GM12873 (cell line): ENCODE data around the gene IFT80.

Source experiments
- CTCF ChIP-seq: IDR thresholded peaks from 2 replicates; pipeline ENCODE4 v1.5.1; 2012; ENCODE audit warnings: low read depth, mild to moderate bottlenecking, moderate library complexity, low read length, control low read depth; ENCODE audit not compliant: insufficient read depth; ENCODE audit errors: missing control alignments

The IFT80 gene

GRCh38 chr3:160286231-160286630, 112.8 kb downstream of the IFT80 start:
- no peak for TF ChIP-seq CTCF

GRCh38 chr3:160280836-160281235, 118.2 kb downstream of the IFT80 start:
- no peak for TF ChIP-seq CTCF

GRCh38 chr3:160279657-160280056, 119.4 kb downstream of the IFT80 start:
- no peak for TF ChIP-seq CTCF

- no peak for TF ChIP-seq CTCF
These were observed 120.8 kb downstream of the IFT80 start for GRCh38 chr3:160278210-160278609.

GRCh38 chr3:160265088-160265487, 133.9 kb downstream of the IFT80 start:
- no peak for TF ChIP-seq CTCF

GRCh38 chr3:160260587-160261270, 138.3 kb downstream of the IFT80 start:
- TF ChIP-seq CTCF, result no peak

GRCh38 chr3:160259589-160259988, 139.4 kb downstream of the IFT80 start:
- TF ChIP-seq CTCF, result no peak

GRCh38 chr3:160257606-160258005, 141.4 kb downstream of the IFT80 start:
- no peak for TF ChIP-seq CTCF
